ENCODE results near the gene ENPP6. TPM values are rescaled to one million over a fixed set of nuclear protein-coding genes. Genes with fewer than 3 reads are reported as not detected.

The ENPP6 gene
- total and polyA plus RNA-seq, 2 experiments from 2014 or later, result 0.11 TPM; not detected in 1

GRCh38 chr4:184097815-184098214 is 119.9 kb downstream of the ENPP6 start (continued):
- TF ChIP-seq CTCF (conservative IDR thresholded peaks at IDR 0.05; ENCODE audit: low read depth in 2 of 2) (no peak), POLR2AphosphoS5 (IDR thresholded peaks at IDR 0.05; ENCODE audit: low read depth) (no peak), STAT1 (IDR thresholded peaks at IDR 0.05; ENCODE audit: unreplicated experiment) (no peak), EZH2 (IDR thresholded peaks at IDR 0.05; ENCODE audit: low read depth, unreplicated experiment) (no peak), ZNF331 (CRISPR knock-in tag; IDR thresholded peaks at IDR 0.05; ENCODE audit: low read depth) (no peak), ZNF114 (CRISPR knock-in tag; IDR thresholded peaks at IDR 0.05) (no peak)

GRCh38 chr4:184097241-184097605 is 120.5 kb downstream of the ENPP6 start:
- Histone ChIP-seq H3K4me1 (ENCODE audit: insufficient read depth) (no peaks in the 10 kb centered on the region; the same call in 1 of the 2 replicates), H3K36me3 (ENCODE audit: insufficient read depth) (no peaks in the 10 kb centered on the region), H3K27ac (ENCODE audit: low read depth) (no peak overlapping the region), H3F3A (replicated peaks; ENCODE audit: low read depth) (no peaks in the 10 kb centered on the region), H3K4me3 (peak overlapping the region; percentile 26; the same call in 1 of the 2 replicates), H3K4me2 (peak overlapping the region; percentile 56; the same call in 1 of the 2 replicates), H3K79me2 (replicated peaks; ENCODE audit: insufficient read depth) (no peaks in the 10 kb centered on the region), H4K20me1 (replicated peaks; ENCODE audit: insufficient read depth) (no peaks in the 10 kb centered on the region), H2AFZ (peak overlapping the region; percentile 86), H3K9me2 (ENCODE audit: insufficient read depth) (no peaks in the 10 kb centered on the region), H3K27me3 (ENCODE audit: insufficient read depth) (no peaks in the 10 kb centered on the region)
- TF ChIP-seq JUNB (IDR thresholded peaks at IDR 0.05; ENCODE audit: unreplicated experiment) (no peak), POLR2AphosphoS5 (IDR thresholded peaks at IDR 0.05; ENCODE audit: low read depth) (0 out of 2 replicates have a peak, but pooled peaks have one; percentile 35), CTCF (conservative IDR thresholded peaks at IDR 0.05; ENCODE audit: low read depth in 2 of 2) (peak; percentile 75 to 86), EZH2 (IDR thresholded peaks at IDR 0.05; ENCODE audit: low read depth, unreplicated experiment) (no peak)
- Mint-ChIP-seq H3K27me3 (ENCODE audit: insufficient read depth, low read depth, poor library complexity) (peaks cover 8% of the 10 kb centered on the region), H3K36me3 (ENCODE audit: low read depth) (no peaks in the 10 kb centered on the region; the same call in 2 of the 3 replicates), H3K4me3 (peak overlapping the region; percentile 54; the same call in 2 of the 3 replicates), H3K9me3 (no peaks in the 10 kb centered on the region; the same call in 2 of the 3 replicates), H3K4me1 (peaks cover 10% of the 10 kb centered on the region; the same call in 2 of the 3 replicates), H3K27ac (no peak overlapping the region)
- ATAC-seq (peak; percentile 97), DNase-seq (ENCODE audit: low spot score) (peak; percentile 92)

- Histone ChIP-seq H3K4me3 (no peak overlapping the region), H3K36me3 (ENCODE audit: insufficient read depth) (no peaks in the 10 kb centered on the region), H3K27ac (ENCODE audit: low read depth) (no peak overlapping the region), H3K9me2 (ENCODE audit: insufficient read depth) (no peaks in the 10 kb centered on the region), H4K20me1 (replicated peaks; ENCODE audit: insufficient read depth) (no peaks in the 10 kb centered on the region), H3K4me2 (no peak overlapping the region), H3K79me2 (replicated peaks; ENCODE audit: insufficient read depth) (no peaks in the 10 kb centered on the region), H3K4me1 (ENCODE audit: insufficient read depth) (no peaks in the 10 kb centered on the region; the same call in 1 of the 2 replicates), H3F3A (replicated peaks; ENCODE audit: low read depth) (no peaks in the 10 kb centered on the region), H3K27me3 (ENCODE audit: insufficient read depth) (no peaks in the 10 kb centered on the region), H2AFZ (peak overlapping the region; percentile 70)
- no peak for DNase-seq (ENCODE audit: low spot score)
- H3K27ac Mint-ChIP-seq, result no peak overlapping the region
- peaks cover 7% of the 10 kb centered on the region; the same call in 1 of the 3 replicates for H3K4me1 Mint-ChIP-seq
- H3K36me3 Mint-ChIP-seq (ENCODE audit: low read depth), result no peaks in the 10 kb centered on the region; the same call in 2 of the 3 replicates
- no peak for ATAC-seq
- H3K9me3 Mint-ChIP-seq, result no peaks in the 10 kb centered on the region; the same call in 2 of the 3 replicates
- H3K27me3 Mint-ChIP-seq (ENCODE audit: insufficient read depth, low read depth, poor library complexity), result peaks cover 5% of the 10 kb centered on the region
- H3K4me3 Mint-ChIP-seq, result peak overlapping the region; percentile 54; the same call in 2 of the 3 replicates
- TF ChIP-seq EZH2phosphoT487 (IDR thresholded peaks at IDR 0.05; ENCODE audit: unreplicated experiment) (no peak), NANOG (IDR thresholded peaks at IDR 0.05; ENCODE audit: borderline replicate concordance) (no peak), JUNB (IDR thresholded peaks at IDR 0.05; ENCODE audit: unreplicated experiment) (no peak), STAT1 (IDR thresholded peaks at IDR 0.05; ENCODE audit: unreplicated experiment) (no peak), CREB1 (CRISPR knock-in tag; IDR thresholded peaks at IDR 0.05; ENCODE audit: low read depth) (no peak), ZNF114 (CRISPR knock-in tag; IDR thresholded peaks at IDR 0.05) (no peak), ETS1 (IDR thresholded peaks at IDR 0.05) (no peak), EZH2 (IDR thresholded peaks at IDR 0.05; ENCODE audit: low read depth, unreplicated experiment) (no peak), CTCF (conservative IDR thresholded peaks at IDR 0.05; ENCODE audit: low read depth in 2 of 2) (no peak)
Measured at GRCh38 chr4:184096561-184097240, 121.0 kb downstream of the ENPP6 start.
